GM12874 (cell line): Measurements from ENCODE around the gene LSP1.

Source experiments
- CTCF ChIP-seq: IDR thresholded peaks from 2 replicates; pipeline ENCODE4 v1.5.1; 2011; ENCODE audit warnings: low read depth, mild to moderate bottlenecking, control low read depth, low read length, moderate library complexity; ENCODE audit not compliant: insufficient read depth

The LSP1 gene

DNA sequence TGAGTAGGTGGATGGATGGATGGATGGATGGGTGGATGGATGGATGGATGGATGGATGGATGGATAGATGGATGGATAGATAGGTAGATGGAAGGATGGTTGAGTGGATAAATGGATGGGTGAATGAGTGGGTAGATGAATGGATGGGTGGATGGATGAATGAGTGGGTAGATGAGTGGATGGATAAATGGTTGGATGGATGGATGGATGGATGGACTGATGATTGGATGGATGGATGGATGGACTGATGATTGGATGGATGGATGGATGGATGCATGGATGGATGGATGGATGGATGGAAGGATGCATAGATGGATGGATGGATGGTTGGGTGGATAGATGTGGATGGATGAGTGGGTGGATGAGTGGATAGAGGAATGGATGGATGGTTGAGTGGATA, 31.3 kb upstream of the LSP1 start:
- no peak for TF ChIP-seq CTCF

- TF ChIP-seq CTCF: no peak
Observed at GRCh38 chr11:1822648-1823375, 30.1 kb upstream of the LSP1 start.

GRCh38 chr11:1823376-1824220, 29.3 kb upstream of the LSP1 start:
- TF ChIP-seq CTCF: no peak

DNA sequence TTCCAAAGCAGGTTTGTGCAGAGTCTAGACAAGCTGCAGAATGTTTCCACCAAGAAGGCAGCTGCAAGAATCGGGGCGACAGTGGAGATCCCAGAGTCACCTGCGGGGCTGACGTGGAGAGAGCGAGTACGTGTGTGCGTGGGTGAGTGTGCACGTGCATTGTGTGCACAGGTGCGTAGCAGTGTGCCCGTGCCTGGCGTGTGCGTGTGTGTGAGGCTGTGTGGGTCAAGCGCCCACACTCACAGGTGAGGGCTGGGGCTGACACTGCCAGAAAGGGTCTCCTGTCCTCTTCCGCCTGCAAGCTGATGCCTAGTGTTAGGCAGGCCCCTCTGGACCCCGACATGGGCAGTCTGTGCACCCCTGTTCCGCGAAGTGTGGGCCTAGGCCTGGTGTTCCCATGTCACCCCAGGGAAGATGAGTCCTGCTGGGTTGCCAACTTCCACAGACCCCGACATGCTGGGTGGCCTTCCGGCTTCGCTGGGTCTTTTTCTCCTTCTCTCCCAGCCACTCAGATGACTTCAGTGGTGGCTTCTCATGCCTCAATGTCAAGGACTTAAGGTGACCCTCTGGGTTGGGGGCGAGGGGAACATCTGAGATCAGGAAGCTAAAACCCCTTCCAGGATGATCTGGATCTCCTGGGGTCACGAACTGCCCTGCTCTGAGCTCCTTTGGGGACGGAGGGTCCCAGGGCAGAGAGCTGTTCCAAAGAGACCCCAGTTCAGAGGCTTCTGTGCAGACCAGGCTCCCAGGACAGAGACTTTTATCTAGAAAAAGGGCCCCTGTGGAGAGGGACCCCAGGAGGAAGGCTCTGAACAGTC, 28.5 kb upstream of the LSP1 start:
- no peak for TF ChIP-seq CTCF

DNA sequence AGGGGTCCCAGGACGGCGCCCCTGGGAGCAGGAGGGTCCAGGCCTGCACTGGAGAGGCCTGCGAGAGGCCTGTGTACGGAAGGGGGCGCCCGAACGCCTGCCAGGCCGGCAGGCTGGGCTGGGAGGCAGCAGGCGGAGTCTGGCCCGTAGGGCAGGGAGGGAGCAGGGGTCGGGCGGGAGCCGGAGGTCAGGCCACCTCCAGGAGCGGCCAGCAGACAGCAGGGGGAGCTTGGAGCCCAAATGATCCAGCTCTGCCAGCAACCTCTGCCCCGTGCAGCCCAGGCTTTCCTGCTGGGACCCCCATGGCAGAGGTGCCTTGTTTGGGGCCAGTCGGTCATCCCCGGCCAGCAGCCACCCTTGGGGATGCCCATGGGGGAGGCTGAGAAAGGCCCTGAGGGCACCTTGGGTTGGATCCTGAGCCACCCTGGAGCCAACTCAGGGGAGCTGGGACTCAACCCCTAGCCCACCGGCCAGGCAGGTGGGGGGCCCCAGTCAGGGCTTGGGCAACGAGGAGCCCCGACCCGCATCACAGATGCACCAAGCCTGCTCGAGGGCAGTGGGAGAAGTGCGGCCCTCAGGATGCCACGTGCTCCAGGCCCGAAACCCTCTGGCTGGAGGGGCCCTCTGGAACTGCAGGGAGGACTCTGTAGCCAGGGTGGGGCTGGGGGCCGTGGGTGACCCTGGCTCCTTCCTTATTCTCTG, 27.7 kb upstream of the LSP1 start:
- TF ChIP-seq CTCF: peak; percentile 66

GRCh38 chr11:1825785-1826451, 27.0 kb upstream of the LSP1 start:
- TF ChIP-seq CTCF: no peak
